H1 (cell line): Measurements from ENCODE around the gene PTRH1. TPM values are rescaled to one million over a fixed set of nuclear protein-coding genes. Genes with fewer than 3 reads are reported as not detected.

ENCODE experiments used
- CTCF ChIA-PET: fragments of 300-600 bp; sonication (Branson Sonifier 250); formaldehyde crosslinking; loops from one replicate; lab custom pipeline; 2021; ENCODE audit not compliant: partially characterized antibody; lab: Charles Lee
- POLR2A ChIA-PET: fragments of 300-600 bp; sonication (Branson Sonifier 250); formaldehyde crosslinking; loops from one replicate; lab custom pipeline; 2021; ENCODE audit warnings: inconsistent platforms; ENCODE audit not compliant: partially characterized antibody; lab: Charles Lee
- DNase-seq, 2 experiments: peaks; one replicate each; pipeline versions ENCODE4 v3.0.0 to v3.0.0-alpha.2; 2010 to 2022; ENCODE audit warnings: low spot score in 2 of 2, low read depth in 1 of 2, mixed read lengths in 1 of 2
- FAIRE-seq: peaks from 2 replicates; lab custom pipeline; 2011; peaks lifted over from hg19 to GRCh38; lab: Jason Lieb, UNC
- H2AFZ ChIP-seq: 2 replicates; pipeline ENCODE4 v1.8.1; 2012; ENCODE audit warnings: low read length, inconsistent platforms
- H2AK5ac ChIP-seq: 2 replicates; pipeline ENCODE4 v1.6.1; 2013; ENCODE audit warnings: low read depth, low read length
- H2BK120ac ChIP-seq: replicated peaks from 2 replicates; pipeline ENCODE3; 2013; ENCODE audit warnings: low read depth, low read length, inconsistent platforms
- H2BK12ac ChIP-seq: 2 replicates; pipeline ENCODE4 v1.6.1; 2013; ENCODE audit warnings: low read depth, low read length
- H2BK15ac ChIP-seq: 2 replicates; pipeline ENCODE4 v1.6.1; 2013; ENCODE audit warnings: low read length
- H2BK20ac ChIP-seq: 2 replicates; pipeline ENCODE4 v1.6.1; 2013; ENCODE audit warnings: low read length
- H2BK5ac ChIP-seq: 2 replicates; pipeline ENCODE4 v1.6.1; 2013; ENCODE audit warnings: low read depth, low read length
- H3K14ac ChIP-seq: 2 replicates; pipeline ENCODE4 v1.6.1; 2013; ENCODE audit warnings: inconsistent platforms; ENCODE audit not compliant: insufficient read length
- H3K18ac ChIP-seq: 2 replicates; pipeline ENCODE4 v1.6.1; 2013; ENCODE audit warnings: low read length; ENCODE audit errors: extremely low read depth
- H3K23ac ChIP-seq: 2 replicates; pipeline ENCODE4 v1.6.1; 2013; ENCODE audit warnings: inconsistent platforms; ENCODE audit not compliant: insufficient read length
- H3K23me2 ChIP-seq: 2 replicates; pipeline ENCODE4 v1.6.1; 2013; ENCODE audit warnings: low read depth, low read length
- H3K27ac ChIP-seq: 2 replicates; pipeline ENCODE4 v1.6.1; 2011; ENCODE audit warnings: low read depth, low read length, inconsistent platforms
- H3K27me3 ChIP-seq, 4 experiments: replicated peaks in 1 of 4; 1 replicate in 1 of 4; 2 replicates in 3 of 4; pipeline versions ENCODE4 v1.6.1 to v1.8.1; 2011 to 2013; ENCODE audit warnings: low read length in 3 of 4, mild to moderate bottlenecking in 3 of 4, inconsistent platforms in 2 of 4, mixed read lengths in 2 of 4, moderate library complexity in 1 of 4; ENCODE audit not compliant: control insufficient read depth in 3 of 4, insufficient read depth in 3 of 4; ENCODE audit errors: extremely low read depth in 1 of 4
- H3K36me3 ChIP-seq, 4 experiments: 2 replicates each; pipeline versions ENCODE4 v1.6.1 to v1.8.1; 2011 to 2013; ENCODE audit warnings: mild to moderate bottlenecking in 4 of 4, low read length in 3 of 4, moderate library complexity in 2 of 4, control low read depth in 1 of 4, inconsistent platforms in 1 of 4; ENCODE audit not compliant: insufficient read depth in 4 of 4, control insufficient read depth in 2 of 4
- H3K4ac ChIP-seq: replicated peaks from 2 replicates; pipeline ENCODE3; 2013; ENCODE audit warnings: low read length, low read depth, mixed read lengths, inconsistent platforms; ENCODE audit not compliant: insufficient read length
- H3K4me1 ChIP-seq, 4 experiments: replicated peaks in 1 of 4; 1 replicate in 1 of 4; 2 replicates in 3 of 4; pipeline versions ENCODE4 v1.6.1 to v1.8.1; 2011 to 2013; ENCODE audit warnings: low read length in 3 of 4, inconsistent platforms in 2 of 4, mixed read lengths in 1 of 4; ENCODE audit not compliant: insufficient read depth in 4 of 4, control insufficient read depth in 3 of 4
- H3K4me2 ChIP-seq, 2 experiments: 2 replicates each; pipeline versions ENCODE4 v1.6.1 to v1.8.1; 2011 to 2013; ENCODE audit warnings: low read depth in 2 of 2, low read length in 2 of 2, control low read depth in 1 of 2, inconsistent platforms in 1 of 2, mild to moderate bottlenecking in 1 of 2; ENCODE audit not compliant: insufficient read depth in 1 of 2
- H3K4me3 ChIP-seq, 4 experiments: fragments of 200-600, 300-600 bp in 1 of 4; sonication (generic), shearing (Covaris generic), sonication (Bioruptor Twin) in 1 of 4; 2 replicates each; pipeline versions ENCODE4 v1.5.1 to v1.8.1; 2011 to 2016; ENCODE audit warnings: low read length in 4 of 4, low read depth in 3 of 4, control low read depth in 2 of 4, inconsistent platforms in 2 of 4, mild to moderate bottlenecking in 2 of 4, mixed read lengths in 1 of 4, moderate library complexity in 1 of 4; ENCODE audit not compliant: insufficient read depth in 2 of 4; ENCODE audit errors: extremely low read depth in 1 of 4
- H3K56ac ChIP-seq: replicated peaks from 2 replicates; pipeline ENCODE3; 2013; ENCODE audit warnings: low read depth, mild to moderate bottlenecking, mixed read lengths, low read length, inconsistent platforms; ENCODE audit not compliant: insufficient read length
- H3K79me1 ChIP-seq: 2 replicates; pipeline ENCODE4 v1.6.1; 2013; ENCODE audit warnings: low read depth, low read length, control low read depth
- H3K79me2 ChIP-seq, 2 experiments: 2 replicates each; pipeline versions ENCODE4 v1.6.1 to v1.8.1; 2012 to 2013; ENCODE audit warnings: low read length in 2 of 2, mild to moderate bottlenecking in 2 of 2, inconsistent platforms in 1 of 2; ENCODE audit not compliant: insufficient read depth in 2 of 2, control insufficient read depth in 1 of 2
- H3K9ac ChIP-seq, 4 experiments: replicated peaks in 1 of 4; 1 replicate in 1 of 4; 2 replicates in 3 of 4; pipeline versions ENCODE4 v1.6.1 to v1.8.1; 2011 to 2013; ENCODE audit warnings: low read depth in 3 of 4, low read length in 3 of 4, control low read depth in 2 of 4, mild to moderate bottlenecking in 2 of 4, moderate library complexity in 2 of 4, inconsistent platforms in 1 of 4; ENCODE audit errors: extremely low read depth in 1 of 4
- H3K9me3 ChIP-seq, 2 experiments: 2 replicates each; pipeline versions ENCODE4 v1.6.1 to v1.8.1; 2012 to 2013; ENCODE audit warnings: mild to moderate bottlenecking in 2 of 2, moderate library complexity in 2 of 2, control low read depth in 1 of 2, inconsistent platforms in 1 of 2, low read depth in 1 of 2, low read length in 1 of 2, mixed read lengths in 1 of 2; ENCODE audit not compliant: insufficient read depth in 2 of 2
- H4K20me1 ChIP-seq, 2 experiments: replicated peaks in 1 of 2; 2 replicates each; pipeline versions ENCODE3 to v1.8.1; 2011 to 2013; ENCODE audit warnings: inconsistent platforms in 2 of 2, low read length in 2 of 2, mild to moderate bottlenecking in 1 of 2; ENCODE audit not compliant: insufficient read depth in 2 of 2, control insufficient read depth in 1 of 2
- H4K5ac ChIP-seq: 2 replicates; pipeline ENCODE4 v1.6.1; 2013; ENCODE audit warnings: low read length, low read depth, mixed read lengths, inconsistent platforms; ENCODE audit not compliant: insufficient read length
- H4K8ac ChIP-seq: 2 replicates; pipeline ENCODE4 v1.8.0; 2013; ENCODE audit warnings: mild to moderate bottlenecking, moderate library complexity, low read length, inconsistent platforms; ENCODE audit not compliant: insufficient read depth; ENCODE audit errors: extremely low read depth
- H4K91ac ChIP-seq: replicated peaks from 2 replicates; pipeline ENCODE3; 2013; ENCODE audit warnings: low read length, mixed read lengths, inconsistent platforms; ENCODE audit not compliant: insufficient read length
- CHD2 ChIP-seq: IDR thresholded peaks from 2 replicates; pipeline ENCODE4 v1.6.1; 2012; ENCODE audit warnings: low read length, improper control_type of control experiment
- FOSL1 ChIP-seq: IDR thresholded peaks from 2 replicates; pipeline ENCODE4 v1.6.1; 2011; ENCODE audit warnings: mild to moderate bottlenecking, low read depth, low read length, moderate library complexity; ENCODE audit not compliant: insufficient read depth
- GABPA ChIP-seq: IDR thresholded peaks from 2 replicates; pipeline ENCODE4 v1.6.1; 2011; ENCODE audit warnings: mild to moderate bottlenecking, low read length, moderate library complexity, borderline replicate concordance; ENCODE audit not compliant: insufficient read depth
- JUN ChIP-seq: IDR thresholded peaks from 2 replicates; pipeline ENCODE4 v1.6.1; 2011; ENCODE audit warnings: low read depth, mild to moderate bottlenecking, improper control_type of control experiment, low read length
- RAD21 ChIP-seq, 2 experiments: IDR thresholded peaks in 1 of 2; conservative IDR thresholded peaks in 1 of 2; 2 replicates each; pipeline ENCODE4 v1.6.1; 2011; ENCODE audit warnings: low read depth in 2 of 2, low read length in 2 of 2, improper control_type of control experiment in 1 of 2, inconsistent platforms in 1 of 2, mild to moderate bottlenecking in 1 of 2, moderate library complexity in 1 of 2
- RNF2 ChIP-seq: fragments of 200-900, 300-1000 bp; sonication (generic); IDR thresholded peaks from 2 replicates; pipeline ENCODE4 v1.7.1; 2016; ENCODE audit warnings: borderline replicate concordance, low read depth, mild to moderate bottlenecking, antibody characterized with exemption, low read length; ENCODE audit not compliant: poor library complexity, severe bottlenecking; ENCODE audit errors: missing control alignments
- SIX5 ChIP-seq: IDR thresholded peaks from 2 replicates; pipeline ENCODE4 v1.6.1; 2011; ENCODE audit warnings: mild to moderate bottlenecking, low read depth, low read length
- SP4 ChIP-seq: IDR thresholded peaks from 2 replicates; pipeline ENCODE4 v1.6.1; 2012; ENCODE audit warnings: low read length, inconsistent platforms
- TAF1 ChIP-seq: IDR thresholded peaks from 2 replicates; pipeline ENCODE4 v1.6.1; 2011; ENCODE audit warnings: mild to moderate bottlenecking, low read depth, low read length
- TAF7 ChIP-seq: optimal IDR thresholded peaks from 2 replicates; pipeline ENCODE3; 2011; ENCODE audit warnings: low read depth, mild to moderate bottlenecking, inconsistent platforms, low read length, moderate library complexity, borderline replicate concordance
- TEAD4 ChIP-seq: IDR thresholded peaks from 2 replicates; pipeline ENCODE4 v1.6.1; 2012; ENCODE audit warnings: low read depth, low read length, inconsistent platforms, mixed read lengths
- ZNF274 ChIP-seq: IDR thresholded peaks from 2 replicates; pipeline ENCODE4 v1.7.0; 2012; ENCODE audit warnings: low read length, borderline replicate concordance; ENCODE audit errors: extremely low read depth
- WGBS, 2 experiments: shearing (Covaris generic) in 1 of 2; methylation state at CpG; one replicate each; pipeline versions ENCODE4 v1.1.6 to v1.1.7; 2013 to 2015; ENCODE audit warnings: low lambda C conversion rate in 2 of 2, mixed read lengths in 2 of 2, inconsistent platforms in 1 of 2, low coverage in 1 of 2, missing lambda C conversion rate in 1 of 2; ENCODE audit not compliant: insufficient replicate concordance in 2 of 2, insufficient coverage in 1 of 2, insufficient read length in 1 of 2; ENCODE audit errors: extremely low coverage in 1 of 2, missing lambda C conversion rate in 1 of 2; 5-methylcytosine and 5-hydroxymethylcytosine counted together
- polyA plus RNA-seq, 7 experiments: library from polyadenylated mRNA; depleted of rRNA in 3 of 7; stranded (reverse) in 5 of 7; unstranded in 2 of 7; fragments of >200 nt in 5 of 7; fragments of 200-250 nt in 2 of 7; gene quantifications; 1 replicate in 5 of 7; 2 replicates in 1 of 7; 4 replicates in 1 of 7; pipeline versions ENCODE4 v1.2.1 to v1.2.3, GENCODE V29; 2011 to 2013; ENCODE audit warnings: missing spikeins in 2 of 7, mixed read lengths in 2 of 7
- total RNA-seq: library from RNA; stranded (reverse); fragmentation: NEBNext Ultra II Directional; extraction: Animal tissue kit (Norgen Biotek cat#: 25700); gene quantifications from 2 replicates; pipeline ENCODE4 v1.2.1, GENCODE V29; 2021

Gene PTRH1
- total and polyA plus RNA-seq, 2 of the 8 experiments (the other 6 are each of a cell fraction or from before 2014, with no cell fraction given) = 11.1 to 19.8 TPM

GRCh38 chr9:127738666-127739065 is 23.2 kb upstream of the PTRH1 start:
- POLR2A ChIA-PET = no interaction called here
- H3K4me3 ChIP-seq = no peak overlapping the region
- TF ChIP-seq CHD2 (no peak), TAF7 (no peak), JUN (no peak), SIX5 (no peak), GABPA (no peak), FOSL1 (no peak), RAD21 (IDR thresholded peaks at IDR 0.05 in 1 of 2, conservative IDR thresholded peaks at IDR 0.05 in 1 of 2; ENCODE audit: low read depth in 2 of 2, low read length in 2 of 2) (no peak), RNF2 (no peak), TEAD4 (no peak), SP4 (no peak), ZNF274 (no peak), TAF1 (no peak)

More at GRCh38 chr9:127738666-127739065, 23.2 kb upstream of the PTRH1 start:
- no peak overlapping the region for H2BK12ac ChIP-seq
- DNase-seq = no peak
- H3K27me3 ChIP-seq = no peaks in the 10 kb centered on the region
- no peak overlapping the region for H3K23ac ChIP-seq
- no peak for FAIRE-seq
- H3K4me2 ChIP-seq = no peak overlapping the region
- H4K5ac ChIP-seq = no peak overlapping the region
- no peak overlapping the region for H2BK20ac ChIP-seq
- H4K8ac ChIP-seq = no peak overlapping the region; the same call in 1 of the 2 replicates
- no peak overlapping the region for H3K4ac ChIP-seq
- peaks cover 3 to 11% (median 6%) of the 10 kb centered on the region in 4 experiments; a peak in 6 of 7 replicates for H3K4me1 ChIP-seq
- peaks cover 9% of the 10 kb centered on the region; the same call in 1 of the 2 replicates for H3K23me2 ChIP-seq
- H3K9ac ChIP-seq = no peak overlapping the region
- H4K91ac ChIP-seq = no peak overlapping the region
- H3K27ac ChIP-seq = no peak overlapping the region; the same call in 1 of the 2 replicates
- H3K79me1 ChIP-seq = no peaks in the 10 kb centered on the region
- H3K9me3 ChIP-seq = no peaks in the 10 kb centered on the region
- no peak overlapping the region for H2BK120ac ChIP-seq
- CTCF ChIA-PET = interaction anchor here (1.0 to 2.6 kb wide), 4 partner anchors 26 to 183 kb away, joined by 3 to 10 read pairs (median 6); no protein-coding TSS in a partner anchor
- no peak overlapping the region for H3K56ac ChIP-seq
- 90% methylated on average over 13 of the region's 13 CpGs; no CpG with 5 or more reads in 1 of the 2 experiments for WGBS, 2 experiments
- no peak overlapping the region for H2AK5ac ChIP-seq
- no peaks in the 10 kb centered on the region for H3K36me3 ChIP-seq
- no peak overlapping the region for H2BK5ac ChIP-seq
- H3K18ac ChIP-seq = no peak overlapping the region
- H4K20me1 ChIP-seq = peaks cover 0 to 4% of the 10 kb centered on the region in 2 experiments
- H3K79me2 ChIP-seq = no peaks in the 10 kb centered on the region
- no peak overlapping the region for H3K14ac ChIP-seq
- H2AFZ ChIP-seq = no peak overlapping the region
- H2BK15ac ChIP-seq = no peak overlapping the region
